ENCODE data around the gene HELZ2. TPM values are rescaled to one million over a fixed set of nuclear protein-coding genes. Genes with fewer than 3 reads are reported as not detected.
A peak's percentile ranks its signal among the peaks of the same experiment; 100 is the strongest.

HELZ2 gene
- total and polyA plus RNA-seq, 2 of the 4 experiments (the other 2 are of a cell fraction), result 4.7 to 10.6 TPM

DNA sequence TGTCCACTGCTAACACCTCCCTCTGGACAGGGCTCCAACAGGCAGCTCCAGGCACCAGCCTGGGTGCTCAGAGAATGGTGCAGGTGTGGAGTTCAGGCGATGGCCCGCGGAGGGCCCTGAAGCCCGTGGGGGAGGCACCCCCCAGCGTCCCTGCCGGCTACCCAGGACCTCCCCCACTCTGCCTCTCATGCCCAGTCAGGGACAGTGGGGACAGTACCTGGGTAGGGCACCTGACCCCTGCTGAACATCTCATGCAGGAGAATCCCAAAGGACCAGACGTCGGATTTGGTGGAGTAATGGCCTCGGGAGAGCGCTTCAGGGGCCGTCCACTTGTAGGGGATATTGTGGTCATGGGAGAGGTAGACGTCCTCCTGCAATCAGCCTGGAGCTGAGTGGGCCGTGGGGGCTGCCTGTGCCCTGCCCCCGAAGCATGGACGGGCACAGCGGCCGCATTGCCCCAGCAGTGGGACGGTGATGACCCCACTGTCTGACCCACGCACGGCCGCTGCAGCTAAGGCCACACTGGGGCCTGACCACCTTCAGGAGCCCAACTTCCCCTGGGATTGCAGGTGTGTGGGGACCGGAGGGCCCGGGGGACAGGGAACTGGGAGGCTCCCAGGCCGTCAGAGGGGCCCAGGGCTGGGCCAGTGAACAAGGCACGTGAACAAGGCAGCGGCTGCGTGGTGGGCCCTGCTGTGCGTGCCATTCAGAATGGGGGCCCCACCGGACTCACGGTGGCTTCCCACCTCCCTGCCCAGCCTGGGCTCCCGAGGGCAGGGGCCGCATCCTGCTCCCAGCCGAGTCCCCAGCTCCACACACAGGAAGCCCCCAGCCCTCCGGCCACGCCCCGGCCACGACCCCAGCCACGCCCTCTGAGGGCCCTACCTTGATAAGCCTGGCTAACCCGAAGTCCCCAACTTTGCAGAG lies 43.9 kb downstream of the HELZ2 start (continued):
- TF ChIP-seq RFX5 (IDR thresholded peaks at IDR 0.05; ENCODE audit: low read depth, low read length), result no peak

- no peak for TF ChIP-seq FOS (IDR thresholded peaks at IDR 0.05; ENCODE audit: low read depth, low read length)
- no peak for TF ChIP-seq CTCF (conservative IDR thresholded peaks at IDR 0.05; ENCODE audit: low read depth, low read length)
- no peak for TF ChIP-seq CEBPB (IDR thresholded peaks at IDR 0.05; ENCODE audit: low read depth, low read length)
- no peak for TF ChIP-seq SMC3 (IDR thresholded peaks at IDR 0.05; ENCODE audit: low read depth, low read length)
- no peak for TF ChIP-seq POLR2A (IDR thresholded peaks at IDR 0.05; ENCODE audit: low read depth, low read length)
- TF ChIP-seq, protein P1, sequence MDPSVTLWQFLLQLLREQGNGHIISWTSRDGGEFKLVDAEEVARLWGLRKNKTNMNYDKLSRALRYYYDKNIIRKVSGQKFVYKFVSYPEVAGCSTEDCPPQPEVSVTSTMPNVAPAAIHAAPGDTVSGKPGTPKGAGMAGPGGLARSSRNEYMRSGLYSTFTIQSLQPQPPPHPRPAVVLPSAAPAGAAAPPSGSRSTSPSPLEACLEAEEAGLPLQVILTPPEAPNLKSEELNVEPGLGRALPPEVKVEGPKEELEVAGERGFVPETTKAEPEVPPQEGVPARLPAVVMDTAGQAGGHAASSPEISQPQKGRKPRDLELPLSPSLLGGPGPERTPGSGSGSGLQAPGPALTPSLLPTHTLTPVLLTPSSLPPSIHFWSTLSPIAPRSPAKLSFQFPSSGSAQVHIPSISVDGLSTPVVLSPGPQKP (IDR thresholded peaks at IDR 0.05; ENCODE audit: borderline replicate concordance, low read depth, low read length), result no peak
- TF ChIP-seq RCOR1 (IDR thresholded peaks at IDR 0.05; ENCODE audit: insufficient replicate concordance, low read length), result no peak
- no peak for TF ChIP-seq RAD21 (IDR thresholded peaks at IDR 0.05; ENCODE audit: low read length)
- no peak for TF ChIP-seq MAFK (IDR thresholded peaks at IDR 0.05; ENCODE audit: low read depth, low read length)
- intact Hi-C loops (cut with micrococcal nuclease) (no loop called here), dilution Hi-C loops (cut with HindIII; ENCODE audit: low sequenced_read_pairs, unreplicated experiment) (no loop called here), in situ Hi-C loops (cut with MboI; ENCODE audit: low sequenced_read_pairs) (no loop called here)
- H3K9me3 ChIP-seq (ENCODE audit: control insufficient read depth, insufficient read depth, low read length), result no peaks in the 10 kb centered on the region
- H2AK5ac ChIP-seq (ENCODE audit: low read depth, low read length), result no peak overlapping the region
- H3K79me1 ChIP-seq (ENCODE audit: low read depth in 1 of 2, low read length in 2 of 2), result no peaks in the 10 kb centered on the region
- H2AK9ac ChIP-seq (replicated peaks; ENCODE audit: low read depth, low read length, poor library complexity), result no peak overlapping the region
- H2BK120ac ChIP-seq (ENCODE audit: low read depth, low read length), result no peak overlapping the region
- H3K36me3 ChIP-seq (ENCODE audit: control insufficient read depth, insufficient read depth, low read length), result no peaks in the 10 kb centered on the region
- no peak overlapping the region for H3K4ac ChIP-seq (ENCODE audit: low read depth, low read length)
- CTCF ChIA-PET, result no interaction called here
- no peak overlapping the region for H2BK15ac ChIP-seq (ENCODE audit: low read depth, low read length)
- no peak overlapping the region for H4K8ac ChIP-seq (ENCODE audit: low read depth in 2 of 2, low read length in 2 of 2)
- no peak overlapping the region for H3K14ac ChIP-seq (replicated peaks; ENCODE audit: low read depth, low read length)
- H3K9ac ChIP-seq (ENCODE audit: low read depth, low read length), result no peak overlapping the region
- no peak overlapping the region for H2BK20ac ChIP-seq (ENCODE audit: low read depth, low read length)
- H2AFZ ChIP-seq (replicated peaks; ENCODE audit: low read length, poor library complexity), result no peak overlapping the region
- H3K4me3 ChIP-seq (ENCODE audit: insufficient read depth, low read depth, low read length), result no peak overlapping the region
- BruUV-seq (replicated peaks), result no TSS peak
- H3K4me1 ChIP-seq (ENCODE audit: control insufficient read depth, insufficient read depth, low read length), result no peaks in the 10 kb centered on the region
- POLR2A ChIA-PET (ENCODE audit: unreplicated experiment), result no interaction called here
- no peak overlapping the region for H2BK5ac ChIP-seq (ENCODE audit: low read depth, low read length, poor library complexity, severe bottlenecking)
- peaks cover 1% of the 10 kb centered on the region; the same call in 1 of the 2 replicates for H3K27me3 ChIP-seq (ENCODE audit: control insufficient read depth, insufficient read depth, low read length)
- no peak overlapping the region for H3K56ac ChIP-seq (ENCODE audit: extremely low read depth, insufficient read depth, low read length)
- no peak overlapping the region for H4K91ac ChIP-seq (ENCODE audit: insufficient read depth, low read depth, low read length)
- H3K18ac ChIP-seq (ENCODE audit: low read depth, low read length), result no peak overlapping the region
- H4K5ac ChIP-seq (ENCODE audit: low read depth, low read length), result no peak overlapping the region
- H3K27ac ChIP-seq (ENCODE audit: insufficient read depth, low read length), result no peak overlapping the region
- no peaks in the 10 kb centered on the region for H3K9me1 ChIP-seq (ENCODE audit: insufficient read depth, low read length)
- WGBS, 2 experiments (ENCODE audit: extremely low coverage in 2 of 2, insufficient read length in 1 of 2), result 93% methylated on average over 8 of the region's 27 CpGs; no CpG with 5 or more reads in 1 of the 2 experiments
- no peaks in the 10 kb centered on the region for H4K20me1 ChIP-seq (ENCODE audit: insufficient read depth, low read length)
- ATAC-seq (ENCODE audit: low read depth) (0 out of 2 replicates have a peak, but pooled peaks have one; percentile 5), DNase-seq (no peak)
- H3K4me2 ChIP-seq (ENCODE audit: low read depth, low read length), result no peak overlapping the region
- no peak overlapping the region for H3K23ac ChIP-seq (ENCODE audit: low read depth, low read length)
Measured at GRCh38 chr20:63529180-63529860, 44.7 kb downstream of the HELZ2 start.
